ENCODE measurements around the gene EHBP1. TPM values are rescaled to one million over a fixed set of nuclear protein-coding genes. Genes with fewer than 3 reads are reported as not detected.

The EHBP1 gene
- total and polyA plus RNA-seq, 2 donors (not counting 1 experiment from before 2014, with no cell fraction given): 129 to 191 TPM

DNA sequence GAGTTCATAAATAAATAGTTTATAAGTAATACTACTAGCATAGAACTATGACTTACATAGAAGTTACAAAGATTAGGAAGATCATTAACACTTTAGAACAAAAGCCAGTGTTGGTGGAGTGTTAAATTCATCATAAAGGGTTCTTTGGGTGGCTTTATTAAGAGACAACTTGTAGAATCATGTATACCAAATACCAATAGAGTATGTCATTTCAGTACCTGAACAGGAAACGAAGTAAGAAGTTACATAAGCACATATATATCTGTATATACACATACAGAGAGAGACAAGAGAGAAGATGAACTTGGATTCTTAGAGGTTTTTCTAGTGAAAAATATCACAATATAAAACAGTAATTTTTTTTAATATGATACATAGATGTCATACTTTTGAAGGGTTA is 262.7 kb downstream of the EHBP1 start:
- no peak overlapping the region for H3K9ac ChIP-seq (ENCODE audit: insufficient read depth, low read length)
- no peaks in the 10 kb centered on the region for H4K20me1 ChIP-seq (ENCODE audit: control insufficient read depth, extremely low read depth, insufficient read depth, low read length)
- no peaks in the 10 kb centered on the region for H3K4me1 ChIP-seq (ENCODE audit: control insufficient read depth, extremely low read depth, insufficient read depth, low read length)
- TF ChIP-seq, protein P1, sequence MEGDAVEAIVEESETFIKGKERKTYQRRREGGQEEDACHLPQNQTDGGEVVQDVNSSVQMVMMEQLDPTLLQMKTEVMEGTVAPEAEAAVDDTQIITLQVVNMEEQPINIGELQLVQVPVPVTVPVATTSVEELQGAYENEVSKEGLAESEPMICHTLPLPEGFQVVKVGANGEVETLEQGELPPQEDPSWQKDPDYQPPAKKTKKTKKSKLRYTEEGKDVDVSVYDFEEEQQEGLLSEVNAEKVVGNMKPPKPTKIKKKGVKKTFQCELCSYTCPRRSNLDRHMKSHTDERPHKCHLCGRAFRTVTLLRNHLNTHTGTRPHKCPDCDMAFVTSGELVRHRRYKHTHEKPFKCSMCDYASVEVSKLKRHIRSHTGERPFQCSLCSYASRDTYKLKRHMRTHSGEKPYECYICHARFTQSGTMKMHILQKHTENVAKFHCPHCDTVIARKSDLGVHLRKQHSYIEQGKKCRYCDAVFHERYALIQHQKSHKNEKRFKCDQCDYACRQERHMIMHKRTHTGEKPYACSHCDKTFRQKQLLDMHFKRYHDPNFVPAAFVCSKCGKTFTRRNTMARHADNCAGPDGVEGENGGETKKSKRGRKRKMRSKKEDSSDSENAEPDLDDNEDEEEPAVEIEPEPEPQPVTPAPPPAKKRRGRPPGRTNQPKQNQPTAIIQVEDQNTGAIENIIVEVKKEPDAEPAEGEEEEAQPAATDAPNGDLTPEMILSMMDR (conservative IDR thresholded peaks at IDR 0.05 in 1 of 2, IDR thresholded peaks at IDR 0.05 in 1 of 2; ENCODE audit: low read depth in 1 of 2, low read length in 2 of 2): no peak
- no peak for TF ChIP-seq EZH2 (IDR thresholded peaks at IDR 0.05; ENCODE audit: low read length, missing control alignments)
- H3K27ac ChIP-seq (ENCODE audit: insufficient read depth, low read length): no peak overlapping the region
- H3K79me2 ChIP-seq (ENCODE audit: control insufficient read depth, insufficient read depth, low read length): no peaks in the 10 kb centered on the region
- DNase-seq (ENCODE audit: low read depth in 2 of 2): no peak
- H3K9me3 ChIP-seq (ENCODE audit: control insufficient read depth, insufficient read depth, low read depth, low read length): no peaks in the 10 kb centered on the region
- H3K27me3 ChIP-seq (ENCODE audit: control insufficient read depth, insufficient read depth, low read length): no peaks in the 10 kb centered on the region
- H3K36me3 ChIP-seq (ENCODE audit: control insufficient read depth, insufficient read depth, low read length): no peaks in the 10 kb centered on the region
- no peak overlapping the region for H2AFZ ChIP-seq (ENCODE audit: low read length)
- H3K4me3 ChIP-seq (replicated peaks in 1 of 4; ENCODE audit: control extremely low read depth in 1 of 4, insufficient read depth in 1 of 4, low read depth in 3 of 4, low read length in 4 of 4): no peak overlapping the region
- H3K4me2 ChIP-seq (ENCODE audit: extremely low read depth, insufficient read depth, low read length): no peak overlapping the region

- no peaks in the 10 kb centered on the region for H3K4me1 ChIP-seq (ENCODE audit: control insufficient read depth, extremely low read depth, insufficient read depth, low read length)
- H3K4me3 ChIP-seq (replicated peaks in 1 of 4; ENCODE audit: control extremely low read depth in 1 of 4, insufficient read depth in 1 of 4, low read depth in 3 of 4, low read length in 4 of 4): no peak overlapping the region
- no peak overlapping the region for H3K9ac ChIP-seq (ENCODE audit: insufficient read depth, low read length)
Measured at GRCh38 chr2:62968668-62969067, 263.2 kb downstream of the EHBP1 start.

GRCh38 chr2:62971936-62972335 is 266.4 kb downstream of the EHBP1 start:
- Histone ChIP-seq H4K20me1 (ENCODE audit: control insufficient read depth, extremely low read depth, insufficient read depth, low read length) (no peaks in the 10 kb centered on the region), H3K79me2 (ENCODE audit: control insufficient read depth, insufficient read depth, low read length) (no peaks in the 10 kb centered on the region), H3K4me2 (ENCODE audit: extremely low read depth, insufficient read depth, low read length) (no peak overlapping the region), H3K27ac (ENCODE audit: insufficient read depth, low read length) (no peak overlapping the region), H3K9ac (ENCODE audit: insufficient read depth, low read length) (no peak overlapping the region), H3K4me3 (replicated peaks in 1 of 4; ENCODE audit: control extremely low read depth in 1 of 4, insufficient read depth in 1 of 4, low read depth in 3 of 4, low read length in 4 of 4) (no peak overlapping the region), H3K27me3 (ENCODE audit: control insufficient read depth, insufficient read depth, low read length) (no peaks in the 10 kb centered on the region), H3K36me3 (ENCODE audit: control insufficient read depth, insufficient read depth, low read length) (no peaks in the 10 kb centered on the region), H3K4me1 (ENCODE audit: control insufficient read depth, extremely low read depth, insufficient read depth, low read length) (no peaks in the 10 kb centered on the region), H3K9me3 (ENCODE audit: control insufficient read depth, insufficient read depth, low read depth, low read length) (no peaks in the 10 kb centered on the region), H2AFZ (ENCODE audit: low read length) (no peak overlapping the region)
- TF ChIP-seq EZH2 (IDR thresholded peaks at IDR 0.05; ENCODE audit: low read length, missing control alignments): no peak
- TF ChIP-seq, protein P1 (conservative IDR thresholded peaks at IDR 0.05 in 1 of 2, IDR thresholded peaks at IDR 0.05 in 1 of 2; ENCODE audit: low read depth in 1 of 2, low read length in 2 of 2): no peak
- DNase-seq (ENCODE audit: low read depth in 2 of 2): no peak

More at GRCh38 chr2:62968668-62969067, 263.2 kb downstream of the EHBP1 start:
- H3K79me2 ChIP-seq (ENCODE audit: control insufficient read depth, insufficient read depth, low read length): no peaks in the 10 kb centered on the region
- no peak for DNase-seq (ENCODE audit: low read depth in 2 of 2)
- H3K9me3 ChIP-seq (ENCODE audit: control insufficient read depth, insufficient read depth, low read depth, low read length): no peaks in the 10 kb centered on the region
- H3K4me2 ChIP-seq (ENCODE audit: extremely low read depth, insufficient read depth, low read length): no peak overlapping the region
- no peaks in the 10 kb centered on the region for H3K36me3 ChIP-seq (ENCODE audit: control insufficient read depth, insufficient read depth, low read length)
- no peak overlapping the region for H2AFZ ChIP-seq (ENCODE audit: low read length)
- H4K20me1 ChIP-seq (ENCODE audit: control insufficient read depth, extremely low read depth, insufficient read depth, low read length): no peaks in the 10 kb centered on the region
- TF ChIP-seq EZH2 (IDR thresholded peaks at IDR 0.05; ENCODE audit: low read length, missing control alignments): no peak
- TF ChIP-seq, protein P1 (conservative IDR thresholded peaks at IDR 0.05 in 1 of 2, IDR thresholded peaks at IDR 0.05 in 1 of 2; ENCODE audit: low read depth in 1 of 2, low read length in 2 of 2): no peak
- no peak overlapping the region for H3K27ac ChIP-seq (ENCODE audit: insufficient read depth, low read length)
- H3K27me3 ChIP-seq (ENCODE audit: control insufficient read depth, insufficient read depth, low read length): no peaks in the 10 kb centered on the region

Data from fibroblast of lung (primary cell).